ENCODE results near the gene CEP55. TPM values are rescaled to one million over a fixed set of nuclear protein-coding genes. Genes with fewer than 3 reads are reported as not detected.
A peak's percentile ranks its signal among the peaks of the same experiment; 100 is the strongest.

Gene CEP55
- total RNA-seq, 1 donor from 2014 or later, result 37.1 TPM

- peak; percentile 67 to 91 for DNase-seq (ENCODE audit: low read depth in 2 of 2)
Observed at GRCh38 chr10:93468461-93469213, 27.8 kb upstream of the CEP55 start.

DNA sequence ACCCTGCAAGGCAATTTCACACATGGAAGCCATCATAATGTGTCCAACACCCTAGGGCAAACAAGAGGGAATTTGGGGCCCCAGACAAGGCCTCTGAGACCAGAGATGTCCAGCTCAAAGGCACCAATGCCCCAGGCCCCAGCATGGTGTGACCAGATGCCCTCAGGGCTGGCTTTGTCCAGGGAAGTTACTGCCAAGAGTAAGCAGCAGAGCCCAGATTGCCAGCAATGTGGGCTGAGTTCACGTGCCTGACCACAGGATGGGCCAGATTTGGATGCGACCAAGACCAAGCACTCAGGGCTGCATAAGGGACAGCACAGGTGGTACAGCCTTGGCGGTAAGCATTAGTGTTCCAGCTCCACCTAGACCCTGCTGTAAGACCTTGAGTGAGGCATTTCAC, 27.0 kb upstream of the CEP55 start:
- DNase-seq (ENCODE audit: low read depth in 2 of 2), result no peak

GRCh38 chr10:93471110-93471651, 25.2 kb upstream of the CEP55 start:
- peak; percentile 82 to 95 for DNase-seq (ENCODE audit: low read depth in 2 of 2)

DNA sequence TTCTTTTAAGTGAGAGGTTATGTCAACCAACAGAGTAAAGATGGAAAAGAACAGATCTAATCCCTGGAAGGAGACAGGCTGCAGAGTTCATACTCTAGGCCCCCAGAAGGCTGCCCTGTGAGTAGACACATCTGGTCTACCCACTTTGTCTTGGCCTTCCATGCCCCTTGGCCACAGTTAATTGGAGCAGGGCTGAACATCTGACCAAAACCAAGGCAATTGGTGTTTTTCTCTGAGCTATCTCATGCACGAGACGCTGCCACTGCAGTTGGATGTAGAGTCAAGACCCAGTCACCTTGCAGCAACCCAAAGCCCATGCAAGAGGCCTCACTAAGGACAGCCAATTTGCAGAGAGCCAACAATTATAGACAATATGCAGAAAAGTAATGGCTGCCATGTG, 23.3 kb upstream of the CEP55 start:
- no peak for DNase-seq (ENCODE audit: low read depth in 2 of 2)

- no peak for DNase-seq (ENCODE audit: low read depth in 2 of 2)
Observed at GRCh38 chr10:93473804-93474472, 22.5 kb upstream of the CEP55 start.

GRCh38 chr10:93475227-93475626, 21.2 kb upstream of the CEP55 start:
- DNase-seq (ENCODE audit: low read depth in 2 of 2), result no peak

- peak in 1 of 2 donors; percentile 82 for DNase-seq (ENCODE audit: low read depth in 2 of 2)
Observed at GRCh38 chr10:93475871-93476270, 20.5 kb upstream of the CEP55 start.

DNA sequence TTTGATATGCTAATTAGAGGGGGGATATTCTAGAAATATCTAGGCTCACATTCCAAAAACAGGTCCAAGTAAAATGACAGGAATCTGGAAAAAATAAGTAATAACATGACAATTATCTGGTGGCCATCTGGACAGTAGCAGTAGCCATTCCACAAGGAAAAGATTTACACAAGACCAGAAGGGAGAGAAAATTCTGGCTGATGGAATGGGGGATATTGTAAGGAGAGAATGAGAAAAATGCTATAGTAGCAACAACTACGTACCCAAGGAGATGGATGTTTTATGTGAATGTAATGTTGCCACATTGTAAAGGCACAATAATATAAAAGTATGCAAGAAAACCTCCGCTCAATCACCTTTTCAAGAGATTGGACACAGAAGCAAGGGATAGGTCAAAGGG, 19.7 kb upstream of the CEP55 start:
- no peak for DNase-seq (ENCODE audit: low read depth in 2 of 2)

GRCh38 chr10:93478873-93479272, 17.5 kb upstream of the CEP55 start:
- no peak for DNase-seq (ENCODE audit: low read depth in 2 of 2)

GRCh38 chr10:93481637-93482144, 14.7 kb upstream of the CEP55 start:
- DNase-seq (ENCODE audit: low read depth in 2 of 2), result no peak

- peak; percentile 78 to 87 for DNase-seq (ENCODE audit: low read depth in 2 of 2)
Observed at GRCh38 chr10:93482145-93482834, 14.1 kb upstream of the CEP55 start, which contains the start of gene MYOF. TSS of gene MYOF (minus strand) at chr10:93482334. CDS start at chr10:93482194, 140 bp downstream.

- no peak for DNase-seq (ENCODE audit: low read depth in 2 of 2)
Observed at GRCh38 chr10:93485690-93486089, 10.7 kb upstream of the CEP55 start.

DNA sequence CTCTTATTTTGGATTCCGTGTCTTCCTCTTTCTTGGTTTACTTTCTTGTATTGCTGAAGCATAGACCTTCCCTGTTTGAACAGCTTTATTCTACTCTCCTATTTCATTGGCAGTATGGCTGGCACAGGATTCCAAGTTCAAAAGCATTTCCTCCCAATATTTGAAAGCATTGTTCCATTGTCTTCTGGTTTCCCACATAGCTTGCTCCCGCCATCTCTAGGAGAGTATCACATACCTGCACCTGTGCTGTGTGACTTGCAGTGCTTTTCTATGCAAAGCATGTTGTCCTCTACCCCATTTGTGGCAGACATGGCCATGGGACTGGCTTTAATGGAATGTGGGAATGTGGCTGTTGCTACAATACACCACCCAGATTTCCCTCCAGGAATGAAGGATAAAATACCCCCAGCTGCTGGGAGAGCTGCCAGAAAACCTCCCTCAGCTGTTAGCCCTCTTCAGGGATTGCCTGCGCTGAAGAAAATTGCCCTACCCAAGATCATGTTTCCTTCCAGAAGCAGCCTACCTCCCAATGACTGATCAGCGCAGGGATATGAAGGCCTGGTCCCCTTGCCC, 7.4 kb upstream of the CEP55 start:
- DNase-seq (ENCODE audit: low read depth in 2 of 2), result peak in 1 of 2 donors; percentile 61

DNA sequence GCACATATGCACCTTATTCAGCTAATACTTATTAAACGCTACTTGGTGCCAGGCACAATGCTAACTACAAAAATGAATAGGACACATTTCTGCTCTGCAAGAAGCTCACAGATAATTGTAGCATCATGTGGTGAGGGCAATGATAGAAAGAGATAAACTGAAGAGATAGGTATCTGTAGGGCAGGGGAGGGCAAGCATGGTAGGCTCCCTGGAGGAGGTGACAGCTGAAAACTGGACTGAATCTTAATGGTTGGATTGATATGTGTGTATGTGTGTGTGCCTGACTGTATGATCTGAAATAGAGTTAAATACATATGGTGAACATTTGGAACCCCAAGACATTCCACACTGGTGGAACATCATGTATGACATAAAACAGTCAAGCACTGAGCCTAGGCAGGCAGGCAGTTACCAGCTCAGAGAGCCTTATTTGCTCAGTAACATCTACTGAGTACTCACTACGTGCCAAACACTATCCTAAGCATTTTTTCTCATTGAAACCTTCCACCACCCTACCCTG, 4.8 kb upstream of the CEP55 start:
- no peak for DNase-seq (ENCODE audit: low read depth in 2 of 2)

DNA sequence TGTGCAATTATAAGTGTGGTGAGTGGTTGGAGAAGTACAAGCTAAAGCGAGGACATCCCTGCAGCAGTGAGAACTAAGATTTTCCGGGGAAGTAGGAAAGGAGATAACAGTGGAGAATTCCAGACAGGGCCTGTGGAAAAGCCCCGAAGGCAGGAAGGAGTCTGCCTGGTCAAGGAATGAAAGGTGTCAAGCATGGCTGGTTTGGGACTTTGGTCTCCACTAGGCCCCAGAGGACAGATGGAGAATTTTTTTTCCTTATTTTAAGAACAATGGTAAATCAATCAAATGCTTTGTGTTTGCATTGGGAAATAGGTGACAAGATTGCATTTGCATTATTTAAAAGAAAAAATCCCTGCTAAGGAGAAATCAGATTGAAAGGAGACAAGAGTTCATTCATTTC, 3.2 kb upstream of the CEP55 start:
- no peak for DNase-seq (ENCODE audit: low read depth in 2 of 2)

GRCh38 chr10:93494494-93494893, 1.9 kb upstream of the CEP55 start:
- no peak for DNase-seq (ENCODE audit: low read depth in 2 of 2)

DNA sequence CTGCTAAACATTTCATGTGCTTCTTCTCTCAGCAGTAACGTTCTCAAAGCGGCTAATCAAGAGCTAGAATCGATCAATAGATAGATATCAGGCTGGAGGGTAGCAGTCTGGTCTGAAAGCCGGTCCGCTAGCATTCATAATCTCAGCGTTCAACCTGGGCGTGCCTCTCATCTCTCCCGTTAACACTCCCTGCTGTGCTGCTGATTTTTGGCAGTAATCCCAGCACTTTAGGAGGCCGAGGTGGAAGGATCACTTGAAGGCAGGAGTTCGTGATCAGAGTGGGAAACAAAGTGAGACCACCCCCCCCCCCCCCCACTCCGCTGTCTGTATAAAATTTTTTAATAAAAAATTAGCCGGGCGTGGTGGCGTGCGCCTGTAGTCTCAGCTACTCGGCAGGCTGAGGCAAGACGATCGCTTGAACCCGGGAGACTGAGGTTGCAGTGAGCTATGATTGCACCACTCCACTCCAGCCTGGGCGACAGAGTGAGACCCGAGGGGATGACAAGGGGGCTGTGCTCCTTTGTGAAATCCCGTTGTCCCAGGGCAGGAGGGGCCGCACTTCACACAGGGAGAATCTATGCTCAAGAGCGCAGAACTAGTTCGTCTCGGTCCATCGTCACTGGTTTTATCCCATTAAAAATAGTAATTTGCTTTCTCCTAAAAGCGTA, 624 bp upstream of the CEP55 start:
- DNase-seq (ENCODE audit: low read depth in 2 of 2), result peak in 1 of 2 donors; percentile 39

- DNase-seq (ENCODE audit: low read depth in 2 of 2), result peak in 1 of 2 donors; percentile 50
Observed at GRCh38 chr10:93498166-93498565, 1.8 kb downstream of the CEP55 start.

- no peak for DNase-seq (ENCODE audit: low read depth in 2 of 2)
Observed at GRCh38 chr10:93501650-93502049, 5.2 kb downstream of the CEP55 start.

- no peak for DNase-seq (ENCODE audit: low read depth in 2 of 2)
Observed at GRCh38 chr10:93503075-93503474, 6.7 kb downstream of the CEP55 start.

DNA sequence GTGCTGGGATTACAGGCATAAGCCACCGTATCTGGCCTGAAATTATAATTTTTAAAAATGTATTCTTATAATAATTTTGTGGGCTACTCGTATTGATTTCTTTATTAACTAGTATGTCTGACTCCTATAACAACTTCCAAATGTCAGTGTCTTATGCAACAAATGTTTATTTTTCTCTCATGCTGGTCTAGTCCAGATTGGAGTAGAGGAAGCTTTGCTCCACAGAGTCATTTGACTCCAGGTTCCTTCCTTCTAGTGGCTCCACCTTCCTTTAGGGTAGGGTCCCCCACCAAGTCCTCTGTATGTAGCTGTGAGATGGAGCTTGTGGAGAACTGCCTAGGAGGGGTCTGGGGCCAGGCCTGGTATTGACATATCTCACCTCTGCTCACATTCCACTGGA, 8.7 kb downstream of the CEP55 start:
- DNase-seq (ENCODE audit: low read depth in 2 of 2), result no peak
